A549 (cell line): Measurements from ENCODE around the gene SV2C.

Experiments
- CHD4 ChIP-seq: fragments of 200-600 bp; sonication (generic); IDR thresholded peaks from 2 replicates; pipeline ENCODE4 v1.6.1; 2016; ENCODE audit warnings: antibody characterized with exemption, mild to moderate bottlenecking, borderline replicate concordance
- EHMT2 ChIP-seq: fragments of 200-600 bp; sonication (generic); IDR thresholded peaks from 2 replicates; pipeline ENCODE4 v1.6.1; 2016; ENCODE audit warnings: antibody characterized with exemption, low read depth, mild to moderate bottlenecking, moderate library complexity
- EP300 ChIP-seq, 2 experiments: fragments of >200 bp; sonication (Bioruptor Twin); formaldehyde crosslinking; IDR thresholded peaks; 2 replicates in 1 of 2; 3 replicates in 1 of 2; pipeline ENCODE4 v1.6.1; 2016 to 2017
- FOXS1 ChIP-seq: fragments of 250-450 bp; sonication (Bioruptor Pico); IDR thresholded peaks from 2 replicates; pipeline ENCODE4 v1.5.0; 2020; ENCODE audit warnings: mild to moderate bottlenecking, moderate library complexity
- MAZ ChIP-seq: fragments of 150-350 bp; IDR thresholded peaks from 2 replicates; pipeline ENCODE4 v1.6.1; 2014; ENCODE audit warnings: antibody characterized with exemption, low read depth, low read length, borderline replicate concordance
- PHF8 ChIP-seq: fragments of 200-600 bp; sonication (generic); IDR thresholded peaks from 2 replicates; pipeline ENCODE4 v1.6.1; 2016; ENCODE audit warnings: low read depth, mild to moderate bottlenecking, antibody characterized with exemption, moderate library complexity, borderline replicate concordance
- POLR2A ChIP-seq: IDR thresholded peaks from 2 replicates; pipeline ENCODE4 v1.6.1; 2012; ENCODE audit warnings: mild to moderate bottlenecking, low read length
- RAD21 ChIP-seq, 2 experiments: fragments of >200 bp in 1 of 2; sonication (Bioruptor Twin) in 1 of 2; formaldehyde crosslinking in 1 of 2; IDR thresholded peaks in 1 of 2; conservative IDR thresholded peaks in 1 of 2; 2 replicates in 1 of 2; 3 replicates in 1 of 2; pipeline ENCODE4 v1.6.1; 2012 to 2018; ENCODE audit warnings: inconsistent platforms in 1 of 2
- REST ChIP-seq: fragments of 200-600 bp; sonication (generic); IDR thresholded peaks from 2 replicates; pipeline ENCODE4 v1.6.1; 2016; ENCODE audit warnings: antibody characterized with exemption, mild to moderate bottlenecking, moderate library complexity
- RFX5 ChIP-seq: fragments of 450-650 bp; IDR thresholded peaks from 2 replicates; pipeline ENCODE4 v1.7.1; 2014; ENCODE audit warnings: antibody characterized with exemption, mild to moderate bottlenecking, moderate library complexity
- TP53 ChIP-seq: fragments of 250-450 bp; sonication (Bioruptor Pico); IDR thresholded peaks from 2 replicates; pipeline ENCODE4 v1.5.0; 2021; ENCODE audit warnings: mild to moderate bottlenecking, moderate library complexity
- TF ChIP-seq, protein P1 (sequence below): fragments of >200 bp; sonication (Bioruptor Twin); formaldehyde crosslinking; IDR thresholded peaks from 3 replicates; pipeline ENCODE4 v1.5.1; 2016
- TF ChIP-seq, protein P2 (sequence below): fragments of >200 bp; sonication (Bioruptor Twin); formaldehyde crosslinking; IDR thresholded peaks from 3 replicates; pipeline ENCODE4 v1.6.1; 2016
- TF ChIP-seq, protein P3 (sequence below): IDR thresholded peaks from 2 replicates; pipeline ENCODE4 v1.6.1; 2012

DNA sequence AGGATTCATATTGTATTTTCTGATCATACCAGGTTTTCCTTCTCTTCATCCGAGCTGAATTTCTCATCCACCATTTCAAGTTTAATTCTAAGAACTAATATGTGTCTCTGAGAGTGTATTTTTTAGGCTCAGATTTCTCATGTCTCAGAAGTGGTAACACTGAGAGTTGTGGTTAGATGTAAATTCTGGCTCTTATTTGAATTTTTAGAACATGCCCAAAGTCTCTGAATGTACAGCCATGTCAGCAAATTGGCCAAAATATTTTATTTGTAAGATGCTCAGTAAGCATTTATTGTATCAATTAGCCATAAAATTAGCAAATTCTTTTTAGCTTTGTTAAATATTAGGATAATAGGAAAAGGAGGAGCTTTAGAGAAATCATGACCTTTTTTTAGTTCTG, 16.6 kb downstream of the SV2C start:
- TF ChIP-seq, protein P1, sequence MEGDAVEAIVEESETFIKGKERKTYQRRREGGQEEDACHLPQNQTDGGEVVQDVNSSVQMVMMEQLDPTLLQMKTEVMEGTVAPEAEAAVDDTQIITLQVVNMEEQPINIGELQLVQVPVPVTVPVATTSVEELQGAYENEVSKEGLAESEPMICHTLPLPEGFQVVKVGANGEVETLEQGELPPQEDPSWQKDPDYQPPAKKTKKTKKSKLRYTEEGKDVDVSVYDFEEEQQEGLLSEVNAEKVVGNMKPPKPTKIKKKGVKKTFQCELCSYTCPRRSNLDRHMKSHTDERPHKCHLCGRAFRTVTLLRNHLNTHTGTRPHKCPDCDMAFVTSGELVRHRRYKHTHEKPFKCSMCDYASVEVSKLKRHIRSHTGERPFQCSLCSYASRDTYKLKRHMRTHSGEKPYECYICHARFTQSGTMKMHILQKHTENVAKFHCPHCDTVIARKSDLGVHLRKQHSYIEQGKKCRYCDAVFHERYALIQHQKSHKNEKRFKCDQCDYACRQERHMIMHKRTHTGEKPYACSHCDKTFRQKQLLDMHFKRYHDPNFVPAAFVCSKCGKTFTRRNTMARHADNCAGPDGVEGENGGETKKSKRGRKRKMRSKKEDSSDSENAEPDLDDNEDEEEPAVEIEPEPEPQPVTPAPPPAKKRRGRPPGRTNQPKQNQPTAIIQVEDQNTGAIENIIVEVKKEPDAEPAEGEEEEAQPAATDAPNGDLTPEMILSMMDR: no peak
- TF ChIP-seq POLR2A: no peak
- no peak for TF ChIP-seq RFX5
- TF ChIP-seq CHD4: no peak
- no peak for TF ChIP-seq EHMT2
- TF ChIP-seq PHF8: no peak
- TF ChIP-seq, protein P2, sequence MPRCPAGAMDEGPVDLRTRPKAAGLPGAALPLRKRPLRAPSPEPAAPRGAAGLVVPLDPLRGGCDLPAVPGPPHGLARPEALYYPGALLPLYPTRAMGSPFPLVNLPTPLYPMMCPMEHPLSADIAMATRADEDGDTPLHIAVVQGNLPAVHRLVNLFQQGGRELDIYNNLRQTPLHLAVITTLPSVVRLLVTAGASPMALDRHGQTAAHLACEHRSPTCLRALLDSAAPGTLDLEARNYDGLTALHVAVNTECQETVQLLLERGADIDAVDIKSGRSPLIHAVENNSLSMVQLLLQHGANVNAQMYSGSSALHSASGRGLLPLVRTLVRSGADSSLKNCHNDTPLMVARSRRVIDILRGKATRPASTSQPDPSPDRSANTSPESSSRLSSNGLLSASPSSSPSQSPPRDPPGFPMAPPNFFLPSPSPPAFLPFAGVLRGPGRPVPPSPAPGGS: no peak
- TF ChIP-seq, protein P3, sequence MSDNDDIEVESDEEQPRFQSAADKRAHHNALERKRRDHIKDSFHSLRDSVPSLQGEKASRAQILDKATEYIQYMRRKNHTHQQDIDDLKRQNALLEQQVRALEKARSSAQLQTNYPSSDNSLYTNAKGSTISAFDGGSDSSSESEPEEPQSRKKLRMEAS: no peak
- no peak for TF ChIP-seq MAZ
- no peak for TF ChIP-seq EP300 (IDR thresholded peaks at IDR 0.05)
- TF ChIP-seq TP53 (CRISPR knock-in tag): no peak
- TF ChIP-seq RAD21 (conservative IDR thresholded peaks at IDR 0.05 in 1 of 2, IDR thresholded peaks at IDR 0.05 in 1 of 2): no peak
- TF ChIP-seq FOXS1 (CRISPR knock-in tag): no peak
- TF ChIP-seq REST: no peak
